K562 (cell line): Measurements from ENCODE around the gene RER1. TPM values are rescaled to one million over a fixed set of nuclear protein-coding genes. Genes with fewer than 3 reads are reported as not detected.

Source experiments
- CUX1 ChIP-seq: fragments of 200-800 bp; sonication (Bioruptor generic); IDR thresholded peaks from 2 replicates; pipeline ENCODE4 v1.6.1; 2016; ENCODE audit warnings: missing genetic modification characterization, missing compliant biosample characterization
- GATA2 ChIP-seq: sonication (generic); formaldehyde crosslinking; IDR thresholded peaks from 2 replicates; pipeline ENCODE4 v1.4.0; 2020; ENCODE audit warnings: mild to moderate bottlenecking, missing genetic modification reagents
- MEF2A ChIP-seq: IDR thresholded peaks from 2 replicates; pipeline ENCODE4 v1.6.1; 2011; ENCODE audit warnings: low read depth, mild to moderate bottlenecking, low read length, moderate library complexity; ENCODE audit not compliant: control insufficient read depth
- NR2C2 ChIP-seq, 2 experiments: fragments of 200-800 bp in 1 of 2; sonication (Bioruptor generic) in 1 of 2; sonication (generic) in 1 of 2; formaldehyde crosslinking in 1 of 2; IDR thresholded peaks; 2 replicates each; pipeline versions ENCODE4 v1.6.1 to v1.8.0; 2016 to 2022; ENCODE audit warnings: mild to moderate bottlenecking in 1 of 2, missing compliant biosample characterization in 1 of 2, missing genetic modification characterization in 1 of 2, missing genetic modification reagents in 1 of 2
- RBM14 ChIP-seq: fragments of 200-400 bp; formaldehyde crosslinking; IDR thresholded peaks from 2 replicates; pipeline ENCODE4 v1.6.1; 2018; ENCODE audit warnings: low read depth, mild to moderate bottlenecking, low read length, moderate library complexity, borderline replicate concordance; ENCODE audit not compliant: insufficient read depth
- SMC3 ChIP-seq: conservative IDR thresholded peaks from 2 replicates; pipeline ENCODE4 v1.6.1; 2011; ENCODE audit warnings: low read depth, low read length, improper control_type of control experiment; ENCODE audit not compliant: insufficient read depth
- XRCC5 ChIP-seq: fragments of 200-400 bp; formaldehyde crosslinking; IDR thresholded peaks from 2 replicates; pipeline ENCODE4 v1.6.1; 2017; ENCODE audit warnings: low read depth, mild to moderate bottlenecking, low read length
- ZNF395 ChIP-seq: fragments of 200-800 bp; sonication (Bioruptor generic); IDR thresholded peaks from 2 replicates; pipeline ENCODE4 v1.6.1; 2017; ENCODE audit warnings: missing genetic modification characterization, missing compliant biosample characterization
- ZNF431 ChIP-seq: sonication (generic); formaldehyde crosslinking; IDR thresholded peaks from 2 replicates; pipeline ENCODE4 v1.8.0; 2022; ENCODE audit warnings: mild to moderate bottlenecking, missing genetic modification reagents
- ZNF778 ChIP-seq: fragments of 450-650 bp; formaldehyde crosslinking; IDR thresholded peaks from 2 replicates; pipeline ENCODE4 v1.4.0; 2020; ENCODE audit warnings: mild to moderate bottlenecking, moderate library complexity
- polyA plus RNA-seq, 8 experiments: library from polyadenylated mRNA; depleted of rRNA in 4 of 8; stranded (reverse) in 5 of 8; unstranded in 3 of 8; fragments of >200 nt; fragmentation: Nextera tagmentation in 2 of 8; fragmentation: Illumina TruSeq in 1 of 8; extraction: Ambion mirVana in 2 of 8; extraction: Trizol in 1 of 8; gene quantifications; 2 replicates each; pipeline versions ENCODE4 v1.2.1 to v1.2.3, GENCODE V29; 2011 to 2014; ENCODE audit warnings: inconsistent platforms in 1 of 8, missing spikeins in 1 of 8
- total RNA-seq, 7 experiments: library from RNA; depleted of rRNA in 6 of 7; stranded (reverse); fragments of >200 nt in 6 of 7; fragmentation: Illumina TruSeq in 2 of 7; extraction: Trizol in 2 of 7; gene quantifications; 2 replicates each; pipeline versions ENCODE4 v1.2.1 to v1.2.3, GENCODE V29; 2011 to 2021; ENCODE audit warnings: low replicate concordance in 1 of 7
- TF ChIP-seq, protein P1 (sequence below): fragments of 250-450 bp; sonication (Bioruptor Pico); IDR thresholded peaks from 2 replicates; pipeline ENCODE4 v1.5.0; 2021; ENCODE audit warnings: mild to moderate bottlenecking, moderate library complexity
- TF ChIP-seq, protein P2 (sequence below): sonication (generic); formaldehyde crosslinking; IDR thresholded peaks from 2 replicates; pipeline ENCODE4 v1.8.1; 2022; ENCODE audit warnings: missing genetic modification reagents
- TF ChIP-seq, protein P3 (sequence below): sonication (generic); formaldehyde crosslinking; IDR thresholded peaks from 2 replicates; pipeline ENCODE4 v1.8.1; 2023; ENCODE audit warnings: mild to moderate bottlenecking, missing genetic modification reagents

Gene RER1
- total and polyA plus RNA-seq, 9 of the 15 experiments (the other 6 are each of a cell fraction or from before 2014, with no cell fraction given) = 19.6 to 354 (median 183) TPM

- no peak for TF ChIP-seq ZNF395 (CRISPR knock-in tag)
- TF ChIP-seq ZNF778 (CRISPR knock-in tag) = no peak
- no peak for TF ChIP-seq CUX1
- TF ChIP-seq XRCC5 = no peak
- TF ChIP-seq, protein P1, sequence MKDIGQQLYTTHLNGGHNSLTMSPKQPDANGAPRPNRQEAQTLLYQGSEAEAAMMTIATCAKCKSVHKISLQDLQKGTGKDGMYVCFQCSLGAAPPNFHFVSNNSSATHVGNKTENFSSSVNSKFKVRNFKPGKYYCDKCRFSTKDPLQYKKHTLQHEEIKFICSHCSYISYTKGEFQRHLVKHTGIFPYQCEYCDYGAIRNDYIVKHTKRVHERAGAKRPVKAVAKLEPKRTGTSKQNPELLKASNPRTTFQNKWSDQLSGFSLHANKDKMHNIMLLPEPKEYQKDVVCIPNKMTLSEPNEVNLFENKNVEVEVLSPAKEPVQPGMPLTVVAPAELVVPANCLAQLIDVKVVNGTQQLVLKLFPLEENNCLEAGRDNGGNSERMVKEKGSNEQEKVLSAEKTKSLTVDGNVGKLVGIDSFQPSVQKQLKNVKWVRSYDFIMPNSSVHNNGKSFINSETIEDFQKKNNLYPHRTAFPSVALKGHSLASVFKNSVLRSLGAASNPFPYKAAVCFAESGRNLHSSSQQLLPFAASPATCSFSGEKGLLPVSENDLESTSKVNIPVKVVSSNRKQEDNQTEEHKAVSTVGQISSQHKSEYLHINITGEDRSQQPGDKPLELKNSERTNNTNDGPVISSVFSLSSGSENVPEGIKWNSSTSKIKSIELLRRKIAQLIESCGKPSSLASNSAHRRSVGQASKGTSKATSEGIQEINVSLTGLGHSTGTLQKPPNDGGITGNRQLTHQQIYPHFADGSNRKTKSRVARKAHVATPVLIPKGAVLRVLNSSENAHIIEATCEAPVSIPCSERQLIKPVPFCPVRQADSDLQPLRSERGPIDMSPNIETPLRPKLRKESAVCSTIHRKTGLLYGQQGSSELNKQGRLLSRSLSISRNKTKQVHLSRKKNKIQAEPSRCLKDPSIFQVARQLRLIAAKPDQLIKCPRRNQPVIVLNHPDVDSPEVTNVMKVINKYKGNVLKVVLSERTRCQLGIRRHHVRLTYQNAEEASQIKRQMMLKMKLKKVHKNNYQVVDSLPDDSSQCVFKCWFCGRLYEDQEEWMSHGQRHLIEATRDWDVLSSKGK (CRISPR knock-in tag) = no peak
- no peak for TF ChIP-seq SMC3
- TF ChIP-seq ZNF431 = no peak
- TF ChIP-seq GATA2 (CRISPR knock-in tag) = no peak
- no peak; the same call in 1 of the 2 replicates for TF ChIP-seq NR2C2 (CRISPR knock-in tag; IDR thresholded peaks at IDR 0.05)
- TF ChIP-seq NR2C2 (tag; IDR thresholded peaks at IDR 0.05) = peak; percentile 81; the same call in 1 of the 2 replicates
- TF ChIP-seq, protein P2, sequence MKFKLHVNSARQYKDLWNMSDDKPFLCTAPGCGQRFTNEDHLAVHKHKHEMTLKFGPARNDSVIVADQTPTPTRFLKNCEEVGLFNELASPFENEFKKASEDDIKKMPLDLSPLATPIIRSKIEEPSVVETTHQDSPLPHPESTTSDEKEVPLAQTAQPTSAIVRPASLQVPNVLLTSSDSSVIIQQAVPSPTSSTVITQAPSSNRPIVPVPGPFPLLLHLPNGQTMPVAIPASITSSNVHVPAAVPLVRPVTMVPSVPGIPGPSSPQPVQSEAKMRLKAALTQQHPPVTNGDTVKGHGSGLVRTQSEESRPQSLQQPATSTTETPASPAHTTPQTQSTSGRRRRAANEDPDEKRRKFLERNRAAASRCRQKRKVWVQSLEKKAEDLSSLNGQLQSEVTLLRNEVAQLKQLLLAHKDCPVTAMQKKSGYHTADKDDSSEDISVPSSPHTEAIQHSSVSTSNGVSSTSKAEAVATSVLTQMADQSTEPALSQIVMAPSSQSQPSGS (CRISPR knock-in tag) = peak; percentile 69
- TF ChIP-seq, protein P3, sequence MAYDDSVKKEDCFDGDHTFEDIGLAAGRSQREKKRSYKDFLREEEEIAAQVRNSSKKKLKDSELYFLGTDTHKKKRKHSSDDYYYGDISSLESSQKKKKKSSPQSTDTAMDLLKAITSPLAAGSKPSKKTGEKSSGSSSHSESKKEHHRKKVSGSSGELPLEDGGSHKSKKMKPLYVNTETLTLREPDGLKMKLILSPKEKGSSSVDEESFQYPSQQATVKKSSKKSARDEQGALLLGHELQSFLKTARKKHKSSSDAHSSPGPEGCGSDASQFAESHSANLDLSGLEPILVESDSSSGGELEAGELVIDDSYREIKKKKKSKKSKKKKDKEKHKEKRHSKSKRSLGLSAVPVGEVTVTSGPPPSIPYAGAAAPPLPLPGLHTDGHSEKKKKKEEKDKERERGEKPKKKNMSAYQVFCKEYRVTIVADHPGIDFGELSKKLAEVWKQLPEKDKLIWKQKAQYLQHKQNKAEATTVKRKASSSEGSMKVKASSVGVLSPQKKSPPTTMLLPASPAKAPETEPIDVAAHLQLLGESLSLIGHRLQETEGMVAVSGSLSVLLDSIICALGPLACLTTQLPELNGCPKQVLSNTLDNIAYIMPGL = no peak
- TF ChIP-seq RBM14 = no peak
- TF ChIP-seq MEF2A = no peak
These were observed 20.7 kb downstream of the RER1 start, which contains the start of gene PEX10 (continued) for GRCh38 chr1:2412395-2412772.
